Measurements from ENCODE around the gene TNFSF8. TPM values are rescaled to one million over a fixed set of nuclear protein-coding genes. Genes with fewer than 3 reads are reported as not detected.

The TNFSF8 gene
- total RNA-seq, 1 experiment from 2014 or later, result not detected

- no peak for DNase-seq (ENCODE audit: unreplicated experiment)
- H3K9me3 Mint-ChIP-seq (ENCODE audit: unreplicated experiment), result no peaks in the 10 kb centered on the region
- POLR2A ChIA-PET, result no interaction called here
- no peak overlapping the region for H3K27ac Mint-ChIP-seq (ENCODE audit: low read depth, unreplicated experiment)
- CTCF ChIA-PET, result no interaction called here
- no peak for TF ChIP-seq CTCF (IDR thresholded peaks at IDR 0.05; ENCODE audit: unreplicated experiment)
- intact Hi-C loops (cut with micrococcal nuclease), result no loop called here
- no peaks in the 10 kb centered on the region for H3K36me3 Mint-ChIP-seq (ENCODE audit: insufficient read depth, unreplicated experiment)
- H3K4me1 Mint-ChIP-seq (ENCODE audit: insufficient read depth, unreplicated experiment), result no peaks in the 10 kb centered on the region
- no peak overlapping the region for H3K4me3 Mint-ChIP-seq (ENCODE audit: unreplicated experiment)
- BruUV-seq (replicated peaks), result no TSS peak
- H3K27me3 Mint-ChIP-seq (ENCODE audit: insufficient read depth, unreplicated experiment), result no peaks in the 10 kb centered on the region
Measured at GRCh38 chr9:114878879-114879564, 51.4 kb downstream of the TNFSF8 start.

- no peaks in the 10 kb centered on the region for H3K36me3 Mint-ChIP-seq (ENCODE audit: insufficient read depth, unreplicated experiment)
- BruUV-seq (replicated peaks), result no TSS peak
- POLR2A ChIA-PET, result interaction anchor here (0.6 to 0.7 kb wide), 2 partner anchors 9 to 36 kb away, joined by 3 read pairs; no protein-coding TSS in a partner anchor
Measured at GRCh38 chr9:114869845-114870244, 60.5 kb downstream of the TNFSF8 start.

GRCh38 chr9:114869378-114869777, 61.0 kb downstream of the TNFSF8 start:
- no peak overlapping the region for H3K4me3 Mint-ChIP-seq (ENCODE audit: unreplicated experiment)
- POLR2A ChIA-PET, result interaction anchor here (0.6 to 0.7 kb wide), 2 partner anchors 9 to 36 kb away, joined by 3 read pairs; no protein-coding TSS in a partner anchor
- peaks cover 5% of the 10 kb centered on the region for H3K4me1 Mint-ChIP-seq (ENCODE audit: insufficient read depth, unreplicated experiment)
- DNase-seq (ENCODE audit: unreplicated experiment), result no peak
- intact Hi-C loops (cut with micrococcal nuclease), result no loop called here
- H3K27ac Mint-ChIP-seq (ENCODE audit: low read depth, unreplicated experiment), result no peak overlapping the region
- H3K27me3 Mint-ChIP-seq (ENCODE audit: insufficient read depth, unreplicated experiment), result peaks cover 22% of the 10 kb centered on the region
- BruUV-seq (replicated peaks), result no TSS peak
- H3K9me3 Mint-ChIP-seq (ENCODE audit: unreplicated experiment), result peaks cover 7% of the 10 kb centered on the region
- TF ChIP-seq CTCF (IDR thresholded peaks at IDR 0.05; ENCODE audit: unreplicated experiment), result no peak
- H3K36me3 Mint-ChIP-seq (ENCODE audit: insufficient read depth, unreplicated experiment), result no peaks in the 10 kb centered on the region
- CTCF ChIA-PET, result no interaction called here

More at GRCh38 chr9:114869845-114870244, 60.5 kb downstream of the TNFSF8 start:
- no peak for TF ChIP-seq CTCF (IDR thresholded peaks at IDR 0.05; ENCODE audit: unreplicated experiment)
- CTCF ChIA-PET, result interaction anchor here (0.5 to 0.9 kb wide), 2 partner anchors 37 to 1036 kb away, joined by 3 read pairs; no protein-coding TSS in a partner anchor
- no peak overlapping the region for H3K27ac Mint-ChIP-seq (ENCODE audit: low read depth, unreplicated experiment)
- H3K9me3 Mint-ChIP-seq (ENCODE audit: unreplicated experiment), result peaks cover 7% of the 10 kb centered on the region
- no peak overlapping the region for H3K4me3 Mint-ChIP-seq (ENCODE audit: unreplicated experiment)
- H3K4me1 Mint-ChIP-seq (ENCODE audit: insufficient read depth, unreplicated experiment), result peaks cover under 1% of the 10 kb centered on the region
- intact Hi-C loops (cut with micrococcal nuclease), result no loop called here
- peaks cover 22% of the 10 kb centered on the region for H3K27me3 Mint-ChIP-seq (ENCODE audit: insufficient read depth, unreplicated experiment)
- DNase-seq (ENCODE audit: unreplicated experiment), result no peak

- ChIA-PET CTCF (interaction anchor here (1.0 kb wide), 1 partner anchor 14 kb away, joined by 4 read pairs; no protein-coding TSS in a partner anchor), POLR2A (no interaction called here)
- TF ChIP-seq CTCF (IDR thresholded peaks at IDR 0.05; ENCODE audit: unreplicated experiment), result no peak
- BruUV-seq (replicated peaks), result no TSS peak
- Mint-ChIP-seq H3K9me3 (ENCODE audit: unreplicated experiment) (peaks cover 7% of the 10 kb centered on the region), H3K27me3 (ENCODE audit: insufficient read depth, unreplicated experiment) (peaks cover 11% of the 10 kb centered on the region), H3K36me3 (ENCODE audit: insufficient read depth, unreplicated experiment) (no peaks in the 10 kb centered on the region), H3K4me3 (ENCODE audit: unreplicated experiment) (no peak overlapping the region), H3K4me1 (ENCODE audit: insufficient read depth, unreplicated experiment) (peaks cover 5% of the 10 kb centered on the region), H3K27ac (ENCODE audit: low read depth, unreplicated experiment) (no peak overlapping the region)
- intact Hi-C loops (cut with micrococcal nuclease), result no loop called here
- no peak for DNase-seq (ENCODE audit: unreplicated experiment)
Measured at GRCh38 chr9:114867327-114867726, 63.1 kb downstream of the TNFSF8 start.

Measured in MCF 10A (cell line).